ENCODE results near the gene C1QTNF12.

The C1QTNF12 gene

DNA sequence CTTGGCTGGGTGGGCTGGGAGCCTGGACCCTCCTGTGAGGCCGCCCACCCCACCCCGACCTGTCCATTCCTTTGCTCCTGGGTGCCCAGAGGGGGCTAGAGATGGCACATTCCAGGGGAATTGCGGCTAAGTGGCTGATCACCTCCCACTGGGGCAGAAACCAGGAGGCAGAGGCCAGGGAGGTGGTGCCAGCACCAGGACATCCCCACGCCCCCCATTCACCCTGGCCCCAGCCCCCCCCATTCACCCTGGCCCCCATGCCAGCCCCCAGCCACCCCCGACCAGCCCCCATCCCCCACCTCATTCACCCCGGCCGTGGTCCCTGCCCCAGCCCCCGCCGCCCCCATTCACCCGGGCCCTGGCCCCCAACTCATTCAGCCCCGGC is 6.2 kb downstream of the C1QTNF12 start:
- TF ChIP-seq EZH2 (optimal IDR thresholded peaks at IDR 0.05; ENCODE audit: low read depth, low read length) (no peak), EZH2phosphoT487 (IDR thresholded peaks at IDR 0.05; ENCODE audit: low read length) (no peak)
- TF ChIP-seq, protein P1, sequence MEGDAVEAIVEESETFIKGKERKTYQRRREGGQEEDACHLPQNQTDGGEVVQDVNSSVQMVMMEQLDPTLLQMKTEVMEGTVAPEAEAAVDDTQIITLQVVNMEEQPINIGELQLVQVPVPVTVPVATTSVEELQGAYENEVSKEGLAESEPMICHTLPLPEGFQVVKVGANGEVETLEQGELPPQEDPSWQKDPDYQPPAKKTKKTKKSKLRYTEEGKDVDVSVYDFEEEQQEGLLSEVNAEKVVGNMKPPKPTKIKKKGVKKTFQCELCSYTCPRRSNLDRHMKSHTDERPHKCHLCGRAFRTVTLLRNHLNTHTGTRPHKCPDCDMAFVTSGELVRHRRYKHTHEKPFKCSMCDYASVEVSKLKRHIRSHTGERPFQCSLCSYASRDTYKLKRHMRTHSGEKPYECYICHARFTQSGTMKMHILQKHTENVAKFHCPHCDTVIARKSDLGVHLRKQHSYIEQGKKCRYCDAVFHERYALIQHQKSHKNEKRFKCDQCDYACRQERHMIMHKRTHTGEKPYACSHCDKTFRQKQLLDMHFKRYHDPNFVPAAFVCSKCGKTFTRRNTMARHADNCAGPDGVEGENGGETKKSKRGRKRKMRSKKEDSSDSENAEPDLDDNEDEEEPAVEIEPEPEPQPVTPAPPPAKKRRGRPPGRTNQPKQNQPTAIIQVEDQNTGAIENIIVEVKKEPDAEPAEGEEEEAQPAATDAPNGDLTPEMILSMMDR (IDR thresholded peaks at IDR 0.05; ENCODE audit: low read length), result no peak
- H2AFZ ChIP-seq (ENCODE audit: low read length), result no peak overlapping the region
- H3K9me2 ChIP-seq (replicated peaks; ENCODE audit: insufficient read depth, low read length), result no peaks in the 10 kb centered on the region
- H3K4me3 ChIP-seq (ENCODE audit: low read length), result no peak overlapping the region
- H3K27me3 ChIP-seq (replicated peaks; ENCODE audit: insufficient read depth, low read length), result peaks cover 62% of the 10 kb centered on the region
- no peak overlapping the region for H3K9ac ChIP-seq (ENCODE audit: low read length)
- H3K9me3 ChIP-seq (replicated peaks; ENCODE audit: insufficient read depth, low read length), result no peaks in the 10 kb centered on the region
- no peaks in the 10 kb centered on the region for H3K36me3 ChIP-seq (replicated peaks; ENCODE audit: insufficient read depth, low read length)
- no peaks in the 10 kb centered on the region for H3K4me1 ChIP-seq (ENCODE audit: low read length)
- H3F3A ChIP-seq (ENCODE audit: insufficient read depth, low read length), result no peaks in the 10 kb centered on the region
- no peak overlapping the region for H3K27ac ChIP-seq (ENCODE audit: low read length)
- no peak overlapping the region for H3K4me2 ChIP-seq (ENCODE audit: low read depth, low read length)
- H3K79me2 ChIP-seq (ENCODE audit: low read length), result no peaks in the 10 kb centered on the region
- no peak for DNase-seq
- H4K20me1 ChIP-seq (ENCODE audit: insufficient read depth, low read length), result no peaks in the 10 kb centered on the region

DNA sequence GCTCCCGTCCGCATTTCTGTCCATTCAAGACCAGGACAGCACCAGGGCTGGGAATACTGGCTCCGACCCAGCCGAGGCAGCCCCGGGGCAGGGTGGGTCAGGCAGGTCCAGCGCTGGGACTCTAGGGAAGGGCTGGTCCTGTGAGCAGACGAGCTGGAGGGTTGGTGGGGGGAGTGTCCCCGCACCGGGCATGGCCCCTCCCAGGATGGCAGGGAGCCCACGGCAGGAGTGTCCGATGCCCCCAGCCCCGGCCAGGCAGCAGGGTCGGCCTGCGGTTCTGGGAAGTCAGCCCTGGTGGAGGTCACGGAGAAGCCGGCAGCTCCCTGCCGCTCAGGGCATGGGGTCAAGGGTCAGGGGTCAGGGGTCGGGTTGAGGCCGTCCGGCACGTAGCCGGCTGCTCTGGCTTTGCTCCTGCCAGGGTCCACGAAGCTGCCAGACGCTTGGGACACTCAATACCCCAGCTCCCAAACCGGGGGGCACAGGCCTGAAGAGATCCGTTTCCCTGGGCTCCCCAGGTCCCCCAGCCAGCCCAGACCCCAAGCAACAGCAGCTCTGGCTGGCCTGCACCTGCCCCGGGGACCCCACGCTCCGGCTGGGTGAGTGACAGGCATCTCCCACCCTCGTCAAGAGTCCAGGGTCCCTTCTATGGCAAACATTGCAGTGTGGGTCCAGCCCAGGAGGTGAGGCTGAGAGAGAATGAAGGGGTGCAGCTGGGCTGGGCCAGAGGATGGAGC is 6.7 kb downstream of the C1QTNF12 start:
- H3K27ac ChIP-seq (ENCODE audit: low read length), result no peak overlapping the region
- no peaks in the 10 kb centered on the region for H3K9me2 ChIP-seq (replicated peaks; ENCODE audit: insufficient read depth, low read length)
- no peaks in the 10 kb centered on the region for H3F3A ChIP-seq (ENCODE audit: insufficient read depth, low read length)
- H3K36me3 ChIP-seq (replicated peaks; ENCODE audit: insufficient read depth, low read length), result no peaks in the 10 kb centered on the region
- no peaks in the 10 kb centered on the region for H3K9me3 ChIP-seq (replicated peaks; ENCODE audit: insufficient read depth, low read length)
- H3K27me3 ChIP-seq (replicated peaks; ENCODE audit: insufficient read depth, low read length), result peaks cover 62% of the 10 kb centered on the region
- H3K4me1 ChIP-seq (ENCODE audit: low read length), result no peaks in the 10 kb centered on the region
- no peaks in the 10 kb centered on the region for H3K79me2 ChIP-seq (ENCODE audit: low read length)
- no peak overlapping the region for H3K4me3 ChIP-seq (ENCODE audit: low read length)
- TF ChIP-seq, protein P1 (IDR thresholded peaks at IDR 0.05; ENCODE audit: low read length), result no peak
- TF ChIP-seq EZH2 (optimal IDR thresholded peaks at IDR 0.05; ENCODE audit: low read depth, low read length) (no peak), EZH2phosphoT487 (IDR thresholded peaks at IDR 0.05; ENCODE audit: low read length) (no peak)
- no peaks in the 10 kb centered on the region for H4K20me1 ChIP-seq (ENCODE audit: insufficient read depth, low read length)
- no peak for DNase-seq
- H3K9ac ChIP-seq (ENCODE audit: low read length), result no peak overlapping the region
- no peak overlapping the region for H3K4me2 ChIP-seq (ENCODE audit: low read depth, low read length)
- no peak overlapping the region for H2AFZ ChIP-seq (ENCODE audit: low read length)

DNA sequence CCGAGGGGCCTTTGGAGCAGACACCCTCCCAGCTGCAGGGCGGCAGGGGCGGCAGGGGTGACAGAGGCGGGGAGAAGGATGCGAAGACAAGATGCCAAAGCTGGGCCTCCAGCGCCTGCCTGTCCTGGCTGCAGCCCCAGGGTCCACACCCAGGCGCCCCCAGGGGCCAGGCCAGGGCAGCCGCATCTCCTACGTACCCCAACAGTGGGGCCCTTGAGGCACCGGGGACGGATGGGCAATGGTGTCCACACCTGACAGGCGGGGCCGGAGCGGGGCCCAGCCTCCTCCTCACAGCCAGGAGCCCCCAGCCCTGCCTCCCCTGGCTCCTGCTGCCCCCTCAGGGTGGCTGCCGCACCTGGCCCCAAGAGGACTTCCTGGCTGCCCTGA is 7.3 kb downstream of the C1QTNF12 start:
- H3K27ac ChIP-seq (ENCODE audit: low read length), result no peak overlapping the region
- no peaks in the 10 kb centered on the region for H3K79me2 ChIP-seq (ENCODE audit: low read length)
- no peak overlapping the region for H2AFZ ChIP-seq (ENCODE audit: low read length)
- H3F3A ChIP-seq (ENCODE audit: insufficient read depth, low read length), result no peaks in the 10 kb centered on the region
- H4K20me1 ChIP-seq (ENCODE audit: insufficient read depth, low read length), result no peaks in the 10 kb centered on the region
- no peaks in the 10 kb centered on the region for H3K9me3 ChIP-seq (replicated peaks; ENCODE audit: insufficient read depth, low read length)
- TF ChIP-seq EZH2 (optimal IDR thresholded peaks at IDR 0.05; ENCODE audit: low read depth, low read length), result no peak
- no peak for TF ChIP-seq EZH2phosphoT487 (IDR thresholded peaks at IDR 0.05; ENCODE audit: low read length)
- TF ChIP-seq, protein P1 (IDR thresholded peaks at IDR 0.05; ENCODE audit: low read length), result no peak
- no peaks in the 10 kb centered on the region for H3K36me3 ChIP-seq (replicated peaks; ENCODE audit: insufficient read depth, low read length)
- peaks cover 60% of the 10 kb centered on the region for H3K27me3 ChIP-seq (replicated peaks; ENCODE audit: insufficient read depth, low read length)
- no peak for DNase-seq
- H3K4me3 ChIP-seq (ENCODE audit: low read length), result no peak overlapping the region
- H3K9me2 ChIP-seq (replicated peaks; ENCODE audit: insufficient read depth, low read length), result no peaks in the 10 kb centered on the region
- H3K9ac ChIP-seq (ENCODE audit: low read length), result no peak overlapping the region
- no peaks in the 10 kb centered on the region for H3K4me1 ChIP-seq (ENCODE audit: low read length)
- H3K4me2 ChIP-seq (ENCODE audit: low read depth, low read length), result no peak overlapping the region

Measured in MM.1S (cell line).